HepG2 (cell line): ENCODE results near the gene SPATA12. TPM values are rescaled to one million over a fixed set of nuclear protein-coding genes. Genes with fewer than 3 reads are reported as not detected.

Source experiments
- CEBPZ ChIP-seq: IDR thresholded peaks from 2 replicates; pipeline ENCODE4 v1.6.1; 2012; ENCODE audit warnings: low read length, improper control_type of control experiment
- HIC2 ChIP-seq: sonication (generic); formaldehyde crosslinking; IDR thresholded peaks from 2 replicates; pipeline ENCODE4 v1.9.0; 2022; ENCODE audit warnings: low read depth, missing genetic modification reagents
- KAT7 ChIP-seq: IDR thresholded peaks from 2 replicates; pipeline ENCODE4 v1.6.1; 2018; ENCODE audit warnings: borderline replicate concordance, missing compliant biosample characterization
- PHF21A ChIP-seq: sonication (generic); formaldehyde crosslinking; IDR thresholded peaks from 2 replicates; pipeline ENCODE4 v1.5.0; 2020; ENCODE audit warnings: mild to moderate bottlenecking, missing genetic modification reagents
- TGIF2 ChIP-seq: IDR thresholded peaks from 2 replicates; pipeline ENCODE4 v1.6.1; 2016; ENCODE audit warnings: control low read depth, missing compliant biosample characterization
- THAP11 ChIP-seq: IDR thresholded peaks from 2 replicates; pipeline ENCODE4 v1.6.1; 2016; ENCODE audit warnings: missing biosample characterization, missing genetic modification reagents
- ZNF512B ChIP-seq: sonication (generic); formaldehyde crosslinking; IDR thresholded peaks from 2 replicates; pipeline ENCODE4 v1.5.1; 2020; ENCODE audit warnings: missing genetic modification reagents, mild to moderate bottlenecking, borderline replicate concordance
- polyA plus RNA-seq, 8 experiments: library from polyadenylated mRNA; depleted of rRNA in 3 of 8; stranded (reverse) in 7 of 8; unstranded in 1 of 8; fragments of >200 nt; fragmentation: Illumina TruSeq in 4 of 8; extraction: Trizol in 4 of 8; gene quantifications; 2 replicates each; pipeline versions ENCODE4 v1.2.1 to v1.2.3, GENCODE V29; 2011 to 2016; ENCODE audit warnings: low read depth in 4 of 8, missing spikeins in 1 of 8, mixed read lengths in 1 of 8; ENCODE audit not compliant: insufficient read depth in 1 of 8
- total RNA-seq, 5 experiments: library from RNA; depleted of rRNA; stranded (reverse); fragments of >200 nt; fragmentation: Illumina TruSeq; extraction: Trizol; gene quantifications; 2 replicates each; pipeline ENCODE4 v1.2.3, GENCODE V29; 2016; ENCODE audit warnings: low read depth in 1 of 5

Gene SPATA12
- total and polyA plus RNA-seq, 2 of the 13 experiments (the other 11 are each of a cell fraction or from before 2014, with no cell fraction given) = 0.09 to 0.25 TPM

- TF ChIP-seq ZNF512B (CRISPR knock-in tag) (no peak), CEBPZ (no peak), KAT7 (CRISPR knock-in tag) (no peak), TGIF2 (no peak), PHF21A (no peak), THAP11 (CRISPR knock-in tag) (no peak), HIC2 (CRISPR knock-in tag) (no peak)
Measured at GRCh38 chr3:57065588-57065987, 5.1 kb downstream of the SPATA12 start (continued).
